Epithelial cell of esophagus (primary cell): ENCODE data around the gene MC2R.

Experiments used
- DNase-seq: peaks from one replicate; pipeline ENCODE4 v3.0.0; 2010; ENCODE audit warnings: low read depth
- H3K4me3 ChIP-seq: 2 replicates; pipeline ENCODE4 v1.5.1; 2011; ENCODE audit warnings: mild to moderate bottlenecking, low read length, control low read depth
- CTCF ChIP-seq: IDR thresholded peaks from 2 replicates; pipeline ENCODE4 v1.5.1; 2011; ENCODE audit warnings: low read depth, mild to moderate bottlenecking, low read length, control low read depth, inconsistent platforms; ENCODE audit not compliant: insufficient read depth; ENCODE audit errors: missing control alignments

The MC2R gene

GRCh38 chr18:13834496-13835015 is 80.8 kb downstream of the MC2R start:
- no peak for DNase-seq
- no peak for TF ChIP-seq CTCF
- H3K4me3 ChIP-seq, result no peak overlapping the region
